ENCODE results near the gene BEX1. TPM values are rescaled to one million over a fixed set of nuclear protein-coding genes. Genes with fewer than 3 reads are reported as not detected.

Gene BEX1
- total RNA-seq, 4 donors from 2014 or later: 1.1 TPM; not detected in 3

DNA sequence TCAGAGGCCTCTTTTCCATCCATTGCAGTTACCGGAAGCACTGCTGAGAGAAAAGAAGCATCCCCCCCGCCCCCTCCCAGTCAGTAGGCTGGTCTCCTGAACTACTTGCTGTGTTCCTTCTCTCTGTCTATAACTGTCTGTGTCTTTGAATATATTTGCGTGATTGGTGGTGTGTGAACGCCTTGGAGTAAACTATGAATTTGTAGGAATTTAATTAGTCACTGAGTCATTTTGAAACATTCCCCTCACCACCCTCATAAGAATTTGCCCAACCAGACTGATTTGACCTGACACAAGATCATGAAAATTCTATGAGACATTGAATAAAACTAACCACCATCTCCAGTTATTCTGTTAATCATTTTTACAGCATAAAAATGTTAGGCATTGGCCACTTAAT is 35.7 kb upstream of the BEX1 start:
- TF ChIP-seq, protein P1, sequence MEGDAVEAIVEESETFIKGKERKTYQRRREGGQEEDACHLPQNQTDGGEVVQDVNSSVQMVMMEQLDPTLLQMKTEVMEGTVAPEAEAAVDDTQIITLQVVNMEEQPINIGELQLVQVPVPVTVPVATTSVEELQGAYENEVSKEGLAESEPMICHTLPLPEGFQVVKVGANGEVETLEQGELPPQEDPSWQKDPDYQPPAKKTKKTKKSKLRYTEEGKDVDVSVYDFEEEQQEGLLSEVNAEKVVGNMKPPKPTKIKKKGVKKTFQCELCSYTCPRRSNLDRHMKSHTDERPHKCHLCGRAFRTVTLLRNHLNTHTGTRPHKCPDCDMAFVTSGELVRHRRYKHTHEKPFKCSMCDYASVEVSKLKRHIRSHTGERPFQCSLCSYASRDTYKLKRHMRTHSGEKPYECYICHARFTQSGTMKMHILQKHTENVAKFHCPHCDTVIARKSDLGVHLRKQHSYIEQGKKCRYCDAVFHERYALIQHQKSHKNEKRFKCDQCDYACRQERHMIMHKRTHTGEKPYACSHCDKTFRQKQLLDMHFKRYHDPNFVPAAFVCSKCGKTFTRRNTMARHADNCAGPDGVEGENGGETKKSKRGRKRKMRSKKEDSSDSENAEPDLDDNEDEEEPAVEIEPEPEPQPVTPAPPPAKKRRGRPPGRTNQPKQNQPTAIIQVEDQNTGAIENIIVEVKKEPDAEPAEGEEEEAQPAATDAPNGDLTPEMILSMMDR (IDR thresholded peaks at IDR 0.05): no peak
- no peak for TF ChIP-seq POLR2A (IDR thresholded peaks at IDR 0.05)
- intact Hi-C loops (cut with DNase I; ENCODE audit: low total_unique reads): no loop called here
- WGBS, 2 donors: 67 to 70% methylated on average over 4 of the region's 4 CpGs
- DNase-seq (ENCODE audit: low spot score in 2 of 2): no peak
- H3K4me3 ChIP-seq (ENCODE audit: low read depth, poor library complexity, severe bottlenecking): no peak overlapping the region

GRCh38 chrX:103098488-103098887 is 34.5 kb upstream of the BEX1 start:
- TF ChIP-seq, protein P1 (IDR thresholded peaks at IDR 0.05): no peak
- TF ChIP-seq POLR2A (IDR thresholded peaks at IDR 0.05): no peak
- 65 to 74% methylated on average over 2 of the region's 2 CpGs for WGBS, 2 donors
- H3K4me3 ChIP-seq (ENCODE audit: low read depth, poor library complexity, severe bottlenecking): no peak overlapping the region
- no peak for DNase-seq (ENCODE audit: low spot score in 2 of 2)
- intact Hi-C loops (cut with DNase I; ENCODE audit: low total_unique reads): no loop called here

GRCh38 chrX:103092942-103093341 is 29.0 kb upstream of the BEX1 start, which contains the start of gene NXF3:
TSS of gene NXF3 (minus strand) at chrX:103093143. CDS start at chrX:103093023, 120 bp downstream.
- no peak within 1 kb of the TSS for H3K4me3 ChIP-seq (ENCODE audit: low read depth, poor library complexity, severe bottlenecking)
- no peak for DNase-seq (ENCODE audit: low spot score in 2 of 2)
- WGBS, 2 donors: 68 to 76% methylated on average over 3 to 5 of the region's 5 CpGs
- intact Hi-C loops (cut with DNase I; ENCODE audit: low total_unique reads): no loop called here
- no peak for TF ChIP-seq POLR2A (IDR thresholded peaks at IDR 0.05)
- TF ChIP-seq, protein P1 (IDR thresholded peaks at IDR 0.05): no peak

DNA sequence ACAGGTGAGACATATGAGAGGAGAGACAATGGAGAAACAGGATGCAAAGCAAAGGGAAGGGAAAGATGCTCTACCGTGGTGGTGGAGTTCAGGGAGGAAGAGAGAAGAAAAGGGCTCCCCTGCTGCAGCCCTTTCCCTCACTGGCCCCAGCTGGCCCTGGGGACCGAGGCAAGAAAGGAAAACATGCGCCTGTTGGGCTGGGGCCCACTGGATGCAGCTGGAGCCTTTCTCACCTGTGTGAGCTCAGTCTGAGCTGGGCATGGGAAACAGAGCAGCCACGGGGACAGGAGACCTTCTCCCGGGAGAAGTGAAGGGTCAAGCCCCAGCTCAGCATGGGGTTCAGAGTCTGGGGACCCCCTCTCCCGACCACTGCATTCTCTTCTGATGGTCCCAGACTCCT is 17.1 kb upstream of the BEX1 start:
- TF ChIP-seq, protein P1 (IDR thresholded peaks at IDR 0.05): no peak
- no peak for TF ChIP-seq POLR2A (IDR thresholded peaks at IDR 0.05)
- DNase-seq (ENCODE audit: low spot score in 2 of 2): no peak
- WGBS, 2 donors: 56 to 69% methylated on average over 4 to 6 of the region's 6 CpGs
- no peak overlapping the region for H3K4me3 ChIP-seq (ENCODE audit: low read depth, poor library complexity, severe bottlenecking)
- intact Hi-C loops (cut with DNase I; ENCODE audit: low total_unique reads): no loop called here

DNA sequence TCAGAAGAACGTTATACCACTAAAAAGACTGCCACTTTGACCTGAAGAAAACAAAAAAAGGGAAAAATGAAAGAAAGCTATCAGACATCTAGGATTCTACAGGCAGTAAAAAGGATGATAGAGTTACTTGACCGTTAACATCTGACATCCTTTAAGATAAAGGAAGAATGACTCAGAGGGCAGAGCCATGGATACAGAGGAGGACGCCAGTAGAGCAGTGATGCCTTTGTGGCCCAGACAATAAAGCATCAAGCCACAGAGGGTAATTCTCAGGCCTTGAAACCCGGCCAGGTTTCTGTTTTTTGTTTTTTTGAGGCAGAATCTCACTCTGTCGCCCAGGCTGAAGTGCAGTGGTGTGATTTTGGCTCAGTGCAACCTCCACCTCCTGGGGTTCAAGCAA is 9.5 kb upstream of the BEX1 start:
- WGBS, 2 donors: 45 to 62% methylated on average over 5 of the region's 5 CpGs
- intact Hi-C loops (cut with DNase I; ENCODE audit: low total_unique reads): no loop called here
- no peak for TF ChIP-seq POLR2A (IDR thresholded peaks at IDR 0.05)
- TF ChIP-seq, protein P1 (IDR thresholded peaks at IDR 0.05): no peak
- H3K4me3 ChIP-seq (ENCODE audit: low read depth, poor library complexity, severe bottlenecking): no peak overlapping the region
- DNase-seq (ENCODE audit: low spot score in 2 of 2): no peak

GRCh38 chrX:103066606-103067005 is 2.6 kb upstream of the BEX1 start:
- no peak for DNase-seq (ENCODE audit: low spot score in 2 of 2)
- no peak for TF ChIP-seq POLR2A (IDR thresholded peaks at IDR 0.05)
- TF ChIP-seq, protein P1 (IDR thresholded peaks at IDR 0.05): no peak
- WGBS, 2 donors: 44% methylated on average over 1 of the region's 1 CpG
- H3K4me3 ChIP-seq (ENCODE audit: low read depth, poor library complexity, severe bottlenecking): no peak overlapping the region
- intact Hi-C loops (cut with DNase I; ENCODE audit: low total_unique reads): no loop called here
